Pulmonary artery endothelial cell (primary cell): Measurements from ENCODE around the gene GDF2. TPM values are rescaled to one million over a fixed set of nuclear protein-coding genes. Genes with fewer than 3 reads are reported as not detected.

Experiments
- DNase-seq: peaks from one replicate; pipeline ENCODE4 v3.0.0-alpha.2; 2011; ENCODE audit warnings: low read depth, low spot score
- total RNA-seq: library from RNA; depleted of rRNA; stranded (reverse); fragments of >200 nt; gene quantifications from 2 replicates; pipeline ENCODE4 v1.2.3, GENCODE V29; 2014

The GDF2 gene
- total RNA-seq, 1 donor from 2014 or later: not detected

DNA sequence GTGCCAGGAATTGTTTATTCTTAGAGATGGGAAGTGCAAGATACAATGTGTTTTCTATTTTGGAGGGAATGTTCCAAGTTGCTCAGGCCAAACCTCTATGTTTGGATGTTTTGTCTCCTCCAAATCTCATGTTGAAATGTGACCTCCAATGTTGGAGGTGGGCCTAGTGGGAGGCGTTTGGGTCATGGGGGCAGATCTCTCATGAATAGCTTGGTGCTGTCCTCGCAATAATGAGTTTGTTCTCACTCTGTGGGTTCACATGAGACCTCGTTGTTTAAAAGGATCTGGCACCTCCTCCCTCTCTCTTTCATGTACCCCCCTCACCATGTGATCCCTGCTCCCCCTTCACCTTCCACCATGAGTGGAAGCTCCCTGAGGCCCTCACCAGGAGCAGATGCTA lies 30.6 kb upstream of the GDF2 start:
- no peak for DNase-seq

DNA sequence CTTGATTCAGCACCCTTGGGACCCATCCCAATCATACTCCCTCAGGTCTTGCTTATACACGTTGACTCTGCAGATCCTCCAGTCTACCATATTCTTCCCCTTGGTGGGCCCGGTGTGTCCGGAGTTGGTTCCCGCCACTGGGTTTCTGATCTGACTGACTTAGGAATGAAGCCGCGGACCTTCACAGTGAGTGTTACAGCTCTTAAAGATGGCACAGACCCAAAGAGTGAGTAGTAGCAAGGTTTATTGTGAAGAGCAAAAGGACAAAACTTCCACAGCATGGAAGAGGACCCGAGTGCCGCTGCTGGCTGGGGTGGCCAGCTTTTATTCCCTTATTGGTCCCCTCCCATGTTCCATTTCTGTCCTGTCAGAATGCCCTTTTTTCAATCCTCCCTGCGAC lies 28.2 kb upstream of the GDF2 start:
- no peak for DNase-seq

DNA sequence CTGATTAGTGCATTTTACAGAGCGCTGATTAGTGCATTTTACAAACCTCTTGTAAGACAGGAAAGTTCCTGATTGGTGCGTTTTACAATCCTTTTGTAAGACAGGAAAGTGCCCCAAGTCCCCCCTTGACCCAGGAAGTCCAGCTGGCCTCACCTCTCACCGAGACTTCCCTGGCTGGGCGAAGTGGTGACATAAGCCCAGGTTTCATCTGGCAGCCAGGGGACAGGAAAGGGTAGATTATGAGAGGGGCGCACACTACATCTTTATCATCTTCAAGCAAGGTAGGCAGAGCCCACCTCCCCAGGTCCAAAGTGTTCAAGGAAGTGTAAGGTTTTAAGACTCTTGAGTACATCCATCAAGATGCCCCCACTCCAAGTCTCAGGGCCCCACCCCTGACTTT lies 27.8 kb upstream of the GDF2 start:
- no peak for DNase-seq

DNA sequence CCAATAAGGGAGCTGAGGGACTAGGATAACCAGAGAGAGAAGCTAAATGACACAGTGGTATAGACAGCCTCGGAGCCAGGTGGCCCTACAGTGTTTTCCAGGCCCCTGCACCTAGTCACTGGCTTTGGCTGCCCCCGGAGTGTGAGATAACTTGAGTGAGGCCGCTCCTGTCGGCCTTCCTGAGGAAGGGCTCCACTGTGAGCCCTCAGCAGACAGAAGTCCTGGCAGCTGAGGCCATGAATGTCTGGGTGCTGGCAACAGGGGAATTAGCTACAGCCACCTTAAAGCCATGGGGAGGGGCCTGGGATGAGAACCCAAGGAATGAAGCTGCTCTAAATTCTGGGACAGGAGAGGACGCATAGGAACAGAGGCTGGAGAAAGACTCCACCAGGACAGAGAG lies 26.8 kb upstream of the GDF2 start:
- no peak for DNase-seq

DNA sequence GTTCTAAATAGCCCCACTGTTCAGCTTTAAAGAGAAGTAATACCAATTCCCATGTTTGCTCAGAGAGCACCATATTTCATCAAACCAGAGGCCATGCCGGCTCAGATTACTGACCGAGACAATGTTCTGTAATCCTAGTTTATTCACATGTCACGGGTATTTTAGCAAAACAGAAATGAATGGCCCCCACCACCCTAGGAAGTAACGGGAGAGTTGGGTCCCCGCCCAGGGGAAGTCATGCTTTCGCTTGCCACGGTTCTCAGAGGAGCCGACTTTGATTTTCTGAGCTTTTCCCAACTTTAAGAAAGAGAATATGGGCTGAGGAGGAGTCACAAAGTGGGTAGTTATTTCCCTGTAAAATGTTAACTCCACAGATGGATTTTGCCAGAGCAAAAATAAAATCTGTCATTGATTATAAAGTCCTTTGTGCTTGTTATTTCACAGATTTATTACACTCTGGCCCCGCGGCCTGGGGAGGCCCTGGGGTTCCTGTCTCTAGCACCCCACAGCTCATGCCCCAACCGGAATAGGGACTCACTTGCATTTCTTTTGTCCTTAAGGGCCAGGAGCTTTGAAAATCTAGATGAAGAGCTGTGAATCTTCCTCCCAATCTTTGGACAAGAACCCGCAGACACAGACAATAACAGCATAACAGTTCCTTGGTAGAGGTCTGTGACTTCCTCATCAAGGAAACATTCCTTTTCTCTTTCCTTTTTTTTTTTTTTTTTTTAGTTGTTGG lies 25.9 kb upstream of the GDF2 start:
- no peak for DNase-seq

DNA sequence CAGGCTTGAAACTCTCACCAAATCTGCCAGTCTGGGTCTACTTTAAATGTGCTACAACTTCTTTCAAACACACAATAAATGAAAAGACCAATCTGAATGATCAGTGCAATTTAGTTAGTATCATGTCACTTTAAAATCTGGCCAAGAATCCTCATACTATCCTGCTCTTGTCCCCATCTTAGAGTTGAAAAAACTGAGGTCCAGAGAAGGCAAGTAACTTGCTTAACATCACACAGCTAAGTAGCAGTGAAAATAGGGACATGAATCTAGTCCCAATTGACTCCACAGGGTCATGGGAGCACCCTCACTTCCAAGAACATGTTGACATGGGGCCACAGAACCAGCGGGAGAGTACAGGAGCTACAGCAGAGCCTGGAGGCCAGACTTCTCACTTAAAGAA lies 25.3 kb upstream of the GDF2 start:
- DNase-seq: no peak

DNA sequence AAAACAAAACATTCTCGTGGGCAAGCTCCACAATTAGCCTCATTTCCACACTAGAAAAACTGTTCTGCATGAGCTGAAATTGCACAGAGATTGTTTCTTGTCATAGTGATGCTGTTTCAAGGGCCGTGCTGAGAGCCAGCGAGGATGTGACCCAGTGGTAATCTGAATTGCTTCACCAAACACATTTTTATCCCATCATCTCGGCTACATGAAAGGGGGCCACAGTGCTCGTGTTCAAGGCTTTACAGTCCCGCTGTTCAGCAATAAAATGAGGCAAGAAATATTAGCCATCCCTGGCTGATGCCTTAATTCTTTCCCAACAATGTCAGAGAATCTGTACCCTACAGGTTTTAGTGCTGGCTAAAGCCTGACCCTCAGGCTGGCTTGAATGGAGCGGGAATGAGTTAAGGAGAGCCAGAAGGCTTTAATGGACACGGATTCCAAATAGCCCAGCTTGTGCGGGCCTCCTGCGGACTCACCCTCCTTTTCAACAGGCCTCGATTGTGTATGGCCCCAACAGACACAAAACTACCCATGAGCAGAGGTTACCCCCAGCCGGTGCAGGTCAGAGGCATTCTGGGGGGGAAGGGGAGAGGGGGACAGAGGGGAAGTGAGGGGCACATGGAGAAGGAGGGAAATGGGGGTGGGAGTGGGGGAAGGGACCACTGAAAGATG lies 24.3 kb upstream of the GDF2 start:
- no peak for DNase-seq

DNA sequence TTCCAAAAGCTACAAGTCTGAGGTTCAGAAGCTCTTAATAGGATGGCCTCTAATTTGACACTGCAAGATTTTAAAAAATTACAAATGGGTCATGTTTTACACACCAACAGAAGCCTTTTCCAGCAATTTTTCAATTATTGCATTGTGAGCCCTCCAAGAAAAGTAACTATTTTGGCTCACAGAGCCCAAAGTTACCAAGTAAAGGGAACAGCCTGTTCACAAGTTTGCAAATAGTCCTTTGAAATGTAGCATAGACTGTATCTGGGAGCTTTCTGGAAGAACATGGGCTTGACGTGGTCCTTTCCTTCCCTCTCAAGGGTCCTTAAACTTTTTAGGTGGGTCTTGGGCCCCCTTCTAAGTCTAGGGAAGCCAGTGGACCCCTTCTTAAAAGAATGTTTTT lies 23.5 kb upstream of the GDF2 start:
- no peak for DNase-seq

DNA sequence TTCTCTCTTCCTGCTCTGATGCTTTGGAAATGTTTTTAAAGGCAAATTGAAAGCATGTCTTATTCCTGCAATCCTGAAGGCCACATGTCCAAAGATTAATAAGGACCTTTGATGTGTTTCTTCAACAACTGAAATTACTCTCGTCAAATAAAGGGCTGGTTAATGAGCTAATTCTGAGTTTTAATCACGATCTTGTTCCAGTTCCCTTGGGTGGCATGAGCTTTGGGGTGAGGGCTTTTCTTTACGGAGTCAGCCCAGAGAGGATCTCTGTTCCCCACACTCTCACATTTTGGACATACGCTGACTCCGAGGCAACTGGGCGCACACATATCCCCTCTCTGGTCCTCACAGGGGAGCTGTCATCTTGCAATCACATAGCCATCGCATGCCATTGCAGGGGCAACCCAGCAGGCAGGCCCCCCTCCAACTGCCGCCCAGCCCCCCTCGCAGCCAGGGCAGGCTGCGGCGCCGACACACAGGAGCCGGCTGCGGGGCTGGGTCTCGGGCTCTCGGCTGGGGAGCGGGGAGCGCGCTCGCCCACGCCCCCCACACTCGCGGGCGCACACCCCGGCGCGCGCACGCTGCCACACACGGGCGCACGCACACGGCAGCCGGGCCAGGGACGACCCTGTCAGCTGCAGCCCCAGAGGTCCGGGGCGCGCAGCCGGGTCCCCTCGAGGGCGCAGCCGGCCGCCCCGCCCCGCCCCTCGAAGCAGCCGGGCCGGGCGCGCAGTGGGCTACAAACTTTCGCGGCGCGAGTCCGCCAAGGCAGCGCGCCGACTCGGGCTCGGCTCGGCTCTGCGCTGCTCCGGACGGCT lies 22.4 kb upstream of the GDF2 start, which contains the start of gene GDF10:
GDF10 (plus strand) TSS at position 587 of the 818 bp plus-strand sequence. CDS start 455 bp downstream, outside the sequence.
- no peak for DNase-seq

DNA sequence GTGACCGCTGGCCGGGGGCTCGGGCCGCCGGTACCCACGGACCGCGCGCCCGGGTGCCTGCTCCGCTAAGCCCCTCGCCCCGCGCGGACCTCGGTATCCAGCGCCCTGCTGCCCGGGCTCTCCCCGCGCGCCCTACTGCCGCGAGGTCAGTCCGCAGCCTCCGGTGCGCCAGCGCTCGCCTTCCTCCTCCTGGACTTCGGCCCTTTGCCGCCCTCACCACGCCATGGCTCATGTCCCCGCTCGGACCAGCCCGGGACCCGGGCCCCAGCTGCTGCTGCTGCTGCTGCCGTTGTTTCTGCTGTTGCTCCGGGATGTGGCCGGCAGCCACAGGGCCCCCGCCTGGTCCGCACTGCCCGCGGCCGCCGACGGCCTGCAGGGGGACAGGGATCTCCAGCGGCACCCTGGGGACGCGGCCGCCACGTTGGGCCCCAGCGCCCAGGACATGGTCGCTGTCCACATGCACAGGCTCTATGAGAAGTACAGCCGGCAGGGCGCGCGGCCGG lies 21.8 kb upstream of the GDF2 start:
- DNase-seq: no peak

DNA sequence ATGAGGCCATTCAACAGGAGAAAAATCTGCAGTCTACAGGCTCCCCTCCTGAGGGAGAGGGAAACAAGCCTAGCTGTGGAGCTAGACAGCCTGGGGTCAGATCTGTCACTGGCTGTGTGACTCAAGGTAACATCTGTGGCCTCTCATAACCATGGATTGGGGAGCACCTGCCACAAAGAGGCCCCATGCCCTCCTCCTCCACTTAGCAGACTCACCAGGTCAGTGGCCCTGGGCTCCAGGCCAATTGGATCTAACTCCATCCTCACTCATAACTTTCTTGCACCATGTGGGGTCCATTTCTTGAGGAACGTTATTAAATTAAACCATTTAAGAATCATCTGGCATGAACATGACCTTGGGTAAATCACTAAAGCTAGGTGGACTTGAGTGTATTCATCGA lies 20.4 kb upstream of the GDF2 start:
- DNase-seq: no peak

DNA sequence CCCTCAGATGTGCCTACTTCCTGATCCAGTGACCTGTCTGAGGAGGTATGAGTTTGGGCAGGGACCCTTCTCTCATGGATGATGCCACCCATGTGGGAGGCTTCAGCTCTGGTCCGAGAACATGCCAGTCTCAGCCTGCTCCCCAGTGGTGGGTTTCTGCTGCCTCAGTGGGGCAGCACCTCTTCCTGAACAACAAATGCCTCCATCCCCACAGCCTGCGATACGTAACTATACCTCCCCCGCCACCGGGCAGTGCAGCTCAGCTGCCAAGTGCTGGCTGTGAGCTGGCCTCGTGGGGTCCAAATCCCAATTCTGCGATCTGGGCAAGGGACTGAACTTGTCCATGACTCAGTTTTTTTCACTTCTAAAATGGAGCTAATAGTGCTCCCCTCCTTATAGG lies 19.1 kb upstream of the GDF2 start:
- DNase-seq: no peak

DNA sequence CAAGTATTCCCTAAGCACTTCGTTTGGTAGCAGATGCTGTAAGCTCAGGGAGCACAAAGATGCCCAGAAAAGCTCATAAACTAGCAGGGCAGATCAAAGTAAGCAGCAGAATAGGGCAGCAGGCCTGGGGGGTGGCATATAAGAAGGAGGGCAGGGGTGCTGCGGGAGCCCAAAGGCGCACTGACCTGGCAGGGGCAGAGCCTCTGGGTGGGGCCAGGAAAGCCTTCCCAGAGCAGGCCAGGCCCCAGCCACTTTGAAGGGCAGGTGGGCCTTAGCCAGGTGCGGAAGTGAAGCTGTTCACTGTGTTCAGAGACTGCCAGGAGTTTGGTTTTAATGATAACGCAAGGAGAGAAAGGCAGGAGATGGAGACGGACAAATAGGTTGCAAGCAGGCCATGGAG lies 18.4 kb upstream of the GDF2 start:
- DNase-seq: no peak

DNA sequence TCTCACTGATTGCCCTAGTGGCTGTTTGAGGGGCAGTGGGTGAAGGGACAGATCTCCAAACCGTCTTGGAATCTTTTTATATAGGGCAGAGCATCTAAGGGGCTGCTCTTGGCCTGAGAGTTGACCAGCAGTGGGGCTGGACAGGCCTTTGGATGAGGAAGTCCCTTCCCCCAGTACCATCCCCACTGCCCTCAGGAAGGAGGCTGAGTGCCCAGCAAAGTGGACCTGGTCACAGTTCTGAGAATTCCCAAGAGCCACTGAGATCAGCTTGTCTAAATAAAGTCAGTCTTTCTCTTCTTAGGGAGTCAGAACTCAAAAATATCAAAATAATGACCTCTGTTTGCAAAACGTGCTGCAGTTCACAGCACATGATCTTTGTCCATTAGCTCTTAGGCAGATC lies 16.7 kb upstream of the GDF2 start:
- DNase-seq: no peak

DNA sequence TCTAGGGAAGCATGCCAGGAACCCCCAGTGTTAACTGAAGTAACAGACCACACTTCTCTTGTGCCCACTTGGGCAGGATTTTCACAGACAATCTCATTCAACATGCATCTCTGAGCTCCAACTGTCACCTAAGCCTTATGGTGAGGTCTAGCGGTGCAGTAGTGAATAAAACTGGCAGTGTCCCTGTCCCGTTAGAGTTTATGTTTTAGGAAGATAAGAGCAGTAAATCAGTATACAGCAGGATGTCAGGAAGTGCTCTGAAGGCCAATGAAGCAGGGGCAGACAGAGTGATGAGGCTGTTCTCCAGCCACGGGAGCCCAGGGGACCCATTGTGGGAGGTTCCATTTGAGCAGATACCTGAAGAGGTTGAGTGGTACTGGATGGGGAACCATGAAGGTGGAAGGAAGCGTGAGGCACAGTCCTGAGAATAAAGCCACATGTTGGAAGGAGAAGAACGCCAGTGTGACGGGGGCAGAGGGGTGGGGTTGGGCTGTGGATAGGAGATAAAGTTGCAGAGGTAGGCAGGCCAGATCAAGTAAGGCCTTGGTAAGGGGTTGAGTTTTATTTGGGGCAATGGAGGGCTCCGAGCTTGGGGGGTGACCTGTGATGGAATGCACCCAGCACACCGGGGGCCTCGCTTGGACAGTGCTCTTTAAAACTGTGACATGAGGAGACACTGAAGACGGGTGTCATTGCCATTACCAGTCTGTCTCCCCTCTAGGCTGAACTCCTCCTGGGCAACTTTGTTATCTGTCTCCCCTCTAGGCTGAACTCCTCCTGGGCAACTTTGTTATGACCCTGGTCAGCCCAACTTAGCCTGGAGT lies 15.7 kb upstream of the GDF2 start:
- DNase-seq: no peak

DNA sequence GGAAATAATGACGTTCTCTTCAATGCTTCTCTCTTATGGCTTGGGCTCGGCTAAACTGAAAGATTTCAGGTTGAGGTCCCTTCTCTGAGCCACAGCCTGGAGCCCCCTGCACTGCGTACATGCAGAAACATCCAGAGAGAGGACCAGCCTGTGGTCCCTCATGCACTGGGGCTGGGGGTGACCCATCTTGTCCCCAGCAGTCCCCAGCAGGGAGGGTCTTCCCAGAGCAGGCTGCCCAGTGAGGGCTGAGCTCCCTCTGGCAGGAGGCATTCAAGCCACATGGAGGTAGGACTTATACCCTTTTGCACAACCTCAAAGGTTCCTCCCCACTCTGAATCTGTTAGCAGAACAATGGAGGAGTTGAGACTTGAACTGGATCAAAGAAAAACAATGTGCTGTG lies 14.9 kb upstream of the GDF2 start:
- no peak for DNase-seq

DNA sequence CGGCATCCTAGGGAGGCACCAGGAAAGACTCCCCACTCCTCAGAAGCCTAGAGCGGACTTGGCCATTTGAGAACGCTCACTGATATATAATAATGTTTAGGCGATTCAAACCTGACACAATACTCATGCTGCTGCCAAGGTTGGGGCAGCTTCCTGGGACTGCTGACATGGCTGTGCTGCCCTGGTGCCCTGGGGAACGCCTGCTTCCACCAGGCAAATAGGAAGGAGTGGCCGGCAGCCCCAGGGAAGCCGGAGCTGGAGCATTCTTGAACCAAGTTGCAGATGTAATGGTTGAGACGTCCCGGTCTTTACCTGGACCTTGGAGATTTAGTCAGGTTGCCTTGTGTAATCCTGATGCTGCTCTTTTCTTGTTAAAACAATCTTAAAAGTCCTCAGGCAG lies 13.5 kb upstream of the GDF2 start:
- DNase-seq: no peak

DNA sequence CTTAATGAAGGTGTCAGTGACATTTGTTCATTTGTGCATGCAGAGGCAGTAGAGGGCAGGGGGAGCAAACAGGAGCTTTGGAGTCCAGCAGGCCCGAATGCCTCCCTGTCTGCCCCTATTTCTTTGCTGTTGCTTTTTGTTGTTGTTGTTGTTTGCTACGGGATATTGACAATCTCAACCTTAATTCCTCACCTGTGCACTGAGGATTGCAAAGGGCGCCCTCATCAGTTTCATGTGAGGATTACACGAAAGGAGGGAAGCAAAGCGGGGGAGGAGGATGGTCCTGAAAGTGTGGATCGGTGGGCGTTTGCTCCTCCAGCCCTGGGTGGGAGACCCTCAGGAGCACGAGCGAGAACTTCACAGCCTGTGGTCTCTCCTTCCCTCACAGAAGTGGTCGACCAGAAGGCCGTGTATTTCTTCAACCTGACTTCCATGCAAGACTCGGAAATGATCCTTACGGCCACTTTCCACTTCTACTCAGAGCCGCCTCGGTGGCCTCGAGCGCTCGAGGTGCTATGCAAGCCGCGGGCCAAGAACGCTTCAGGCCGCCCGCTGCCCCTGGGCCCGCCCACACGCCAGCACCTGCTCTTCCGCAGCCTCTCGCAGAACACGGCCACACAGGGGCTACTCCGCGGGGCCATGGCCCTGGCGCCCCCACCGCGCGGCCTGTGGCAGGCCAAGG lies 12.7 kb upstream of the GDF2 start:
- no peak for DNase-seq

DNA sequence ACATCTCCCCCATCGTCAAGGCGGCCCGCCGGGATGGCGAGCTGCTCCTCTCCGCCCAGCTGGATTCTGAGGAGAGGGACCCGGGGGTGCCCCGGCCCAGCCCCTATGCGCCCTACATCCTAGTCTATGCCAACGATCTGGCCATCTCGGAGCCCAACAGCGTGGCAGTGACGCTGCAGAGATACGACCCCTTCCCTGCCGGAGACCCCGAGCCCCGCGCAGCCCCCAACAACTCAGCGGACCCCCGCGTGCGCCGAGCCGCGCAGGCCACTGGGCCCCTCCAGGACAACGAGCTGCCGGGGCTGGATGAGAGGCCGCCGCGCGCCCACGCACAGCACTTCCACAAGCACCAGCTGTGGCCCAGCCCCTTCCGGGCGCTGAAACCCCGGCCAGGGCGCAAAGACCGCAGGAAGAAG lies 12.2 kb upstream of the GDF2 start:
- DNase-seq: no peak

DNA sequence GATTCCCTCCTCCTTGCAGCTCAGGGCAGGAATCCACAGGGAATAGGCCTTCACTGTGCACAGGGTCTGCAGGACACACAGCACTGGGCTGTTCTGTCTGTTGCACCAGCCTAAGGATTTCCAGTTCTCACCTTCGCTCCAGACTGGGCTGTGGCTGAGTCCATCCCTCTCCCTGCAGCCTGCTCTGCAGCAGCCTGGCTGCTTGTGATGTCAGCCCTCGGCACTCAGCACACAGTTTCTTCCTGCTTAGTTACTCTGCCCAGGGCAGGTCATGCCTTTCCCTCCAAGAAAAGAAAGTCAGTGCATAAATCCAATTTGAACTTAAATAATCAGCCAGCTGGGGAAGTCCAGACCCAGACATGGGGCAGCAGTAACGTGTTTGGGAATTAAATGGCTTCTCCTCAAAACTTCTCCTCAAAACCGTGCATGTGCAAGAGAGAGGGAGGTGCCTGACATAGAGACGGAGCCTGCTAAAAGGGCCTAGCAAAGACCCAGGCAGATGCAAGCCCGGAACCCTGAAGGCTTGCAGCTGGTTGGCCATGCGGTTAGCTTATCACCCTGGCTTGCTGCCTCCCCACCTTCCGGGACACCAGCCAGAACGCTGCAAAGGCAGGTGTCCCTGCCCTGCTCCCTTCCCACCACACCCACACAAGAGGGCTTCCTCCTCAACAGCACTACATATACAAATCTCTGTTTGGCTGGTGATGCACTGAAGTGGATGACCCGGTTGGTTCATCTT lies 10.9 kb upstream of the GDF2 start:
- no peak for DNase-seq
